Stimulated activated naive CD8-positive, alpha-beta T cell treated with anti-CD3 and anti-CD28 coated beads, Interleukin-15, amount 100 ng/mL, for 72 hours (primary cell): ENCODE measurements around the gene KCNH1.
"Not testable (repeated sequence)": the region's sequence is repeated elsewhere in the genome, so short reads cannot be mapped to it uniquely, and the experiment has no call there.

Source experiments
- ATAC-seq: fragments of 150-1000 bp; cut with Tn5 transposase; 2 replicates; pipeline ENCODE4 v1.10.0; 2021; ENCODE audit warnings: mild to moderate bottlenecking, moderate library complexity
- DNase-seq, 2 donors: peaks; one replicate each; pipeline ENCODE4 v3.0.0; 2021 to 2022
- H3K27ac Mint-ChIP-seq, 2 donors: one replicate each; pipeline ENCODE4 v1.8.0; 2022; ENCODE audit warnings: mild to moderate bottlenecking in 2 of 2, mixed read lengths in 2 of 2, moderate library complexity in 2 of 2
- H3K27me3 Mint-ChIP-seq: one replicate; pipeline ENCODE4 v1.8.0; 2022; ENCODE audit warnings: mixed read lengths
- H3K4me1 Mint-ChIP-seq: one replicate; pipeline ENCODE4 v1.8.0; 2022; ENCODE audit warnings: mild to moderate bottlenecking, mixed read lengths
- H3K4me3 Mint-ChIP-seq, 2 donors: one replicate each; pipeline ENCODE4 v1.8.0; 2022; ENCODE audit warnings: mild to moderate bottlenecking in 2 of 2, mixed read lengths in 2 of 2, moderate library complexity in 1 of 2
- H3K9me3 Mint-ChIP-seq, 2 donors: one replicate each; pipeline ENCODE4 v1.8.0; 2022; ENCODE audit warnings: mixed read lengths in 2 of 2

The KCNH1 gene

GRCh38 chr1:210685295-210685650 is 448.7 kb downstream of the KCNH1 start:
- DNase-seq, result no peak
- no peak overlapping the region for H3K4me3 Mint-ChIP-seq
- no peaks in the 10 kb centered on the region for H3K9me3 Mint-ChIP-seq
- H3K27ac Mint-ChIP-seq, result peak overlapping the region in 1 of 2 donors; percentile 54
- H3K4me1 Mint-ChIP-seq, result peaks cover 36% of the 10 kb centered on the region
- H3K27me3 Mint-ChIP-seq, result no peaks in the 10 kb centered on the region
- no peak for ATAC-seq

- Mint-ChIP-seq H3K27me3 (no peaks in the 10 kb centered on the region), H3K4me3 (no peak overlapping the region), H3K27ac (peak overlapping the region in 1 of 2 donors; percentile 54), H3K9me3 (no peaks in the 10 kb centered on the region), H3K4me1 (peaks cover 36% of the 10 kb centered on the region)
- peak; percentile 70 for ATAC-seq
- peak in 1 of 2 donors; percentile 24 for DNase-seq
Observed at GRCh38 chr1:210684466-210685294, 449.3 kb downstream of the KCNH1 start.

GRCh38 chr1:210683403-210684047 is 450.4 kb downstream of the KCNH1 start:
- H3K9me3 Mint-ChIP-seq, result no peaks in the 10 kb centered on the region
- no peak overlapping the region for H3K27ac Mint-ChIP-seq
- H3K4me1 Mint-ChIP-seq, result peaks cover 30% of the 10 kb centered on the region
- DNase-seq (no peak), ATAC-seq (no peak)
- no peaks in the 10 kb centered on the region for H3K27me3 Mint-ChIP-seq
- no peak overlapping the region for H3K4me3 Mint-ChIP-seq

GRCh38 chr1:210681158-210681557 is 452.8 kb downstream of the KCNH1 start:
- no peak overlapping the region for H3K27ac Mint-ChIP-seq
- ATAC-seq (no peak), DNase-seq (no peak)
- peaks cover 20% of the 10 kb centered on the region for H3K4me1 Mint-ChIP-seq
- H3K9me3 Mint-ChIP-seq, result no peaks in the 10 kb centered on the region
- no peak overlapping the region for H3K4me3 Mint-ChIP-seq
- no peaks in the 10 kb centered on the region for H3K27me3 Mint-ChIP-seq

- no peak for DNase-seq
- H3K27ac Mint-ChIP-seq, result no peak overlapping the region
- H3K9me3 Mint-ChIP-seq, result no peaks in the 10 kb centered on the region
- H3K4me3 Mint-ChIP-seq, result no peak overlapping the region
- no peak for ATAC-seq
- no peaks in the 10 kb centered on the region for H3K27me3 Mint-ChIP-seq
- no peaks in the 10 kb centered on the region for H3K4me1 Mint-ChIP-seq
Observed at GRCh38 chr1:210678306-210678705, 455.6 kb downstream of the KCNH1 start.

- Mint-ChIP-seq H3K27ac (no peak overlapping the region), H3K4me1 (no peaks in the 10 kb centered on the region), H3K4me3 (no peak overlapping the region), H3K27me3 (no peaks in the 10 kb centered on the region), H3K9me3 (no peaks in the 10 kb centered on the region)
- no peak for ATAC-seq
- DNase-seq, result no peak
Observed at GRCh38 chr1:210677533-210677932, 456.4 kb downstream of the KCNH1 start.

DNA sequence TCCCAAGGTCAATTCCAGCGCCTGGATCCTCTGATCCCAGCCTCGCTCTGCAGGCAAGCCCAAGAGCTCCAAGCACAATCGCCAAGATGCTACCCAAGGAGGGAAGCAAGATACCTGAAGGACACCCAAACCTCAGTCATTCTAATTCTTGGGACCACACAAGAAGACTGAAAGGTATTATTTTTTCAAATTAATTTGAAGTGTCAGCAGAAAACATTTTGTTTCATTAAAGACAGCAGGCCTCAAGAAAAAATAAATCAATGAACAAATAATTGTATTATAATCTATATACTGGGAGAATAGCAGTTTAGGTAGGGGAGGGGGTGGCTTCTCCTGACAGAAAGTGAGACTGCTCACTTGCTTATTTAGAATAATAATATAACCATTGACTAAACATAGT is 457.4 kb downstream of the KCNH1 start:
- ATAC-seq (no peak), DNase-seq (no peak)
- no peaks in the 10 kb centered on the region for H3K27me3 Mint-ChIP-seq
- no peak overlapping the region for H3K27ac Mint-ChIP-seq
- H3K4me3 Mint-ChIP-seq, result no peak overlapping the region
- H3K4me1 Mint-ChIP-seq, result no peaks in the 10 kb centered on the region
- H3K9me3 Mint-ChIP-seq, result no peaks in the 10 kb centered on the region

GRCh38 chr1:210674151-210674550 is 459.8 kb downstream of the KCNH1 start:
- ATAC-seq (no peak), DNase-seq (no peak)
- Mint-ChIP-seq H3K9me3 (no peaks in the 10 kb centered on the region), H3K4me1 (no peaks in the 10 kb centered on the region), H3K4me3 (no peak overlapping the region), H3K27ac (no peak overlapping the region), H3K27me3 (no peaks in the 10 kb centered on the region)

DNA sequence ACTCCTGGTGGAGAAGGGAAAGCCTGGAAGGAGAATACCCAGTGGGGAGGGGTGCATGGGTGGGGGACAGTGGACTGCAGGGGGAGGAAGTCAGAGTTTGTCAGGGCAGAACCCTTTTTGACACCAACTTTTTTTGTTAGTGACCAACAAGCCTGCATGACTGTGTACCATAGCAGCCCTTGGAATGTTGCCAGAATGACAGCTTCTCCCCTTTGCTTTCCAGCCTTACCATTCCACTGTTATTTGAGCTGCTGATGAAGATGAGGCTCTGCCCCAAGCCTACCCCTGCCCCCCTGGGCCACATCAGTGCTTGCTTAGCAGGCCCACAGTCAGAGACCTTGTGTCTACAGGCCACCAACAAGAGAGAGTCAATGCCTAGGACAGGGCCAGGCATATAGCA is 464.0 kb downstream of the KCNH1 start:
- Mint-ChIP-seq H3K4me1 (no peaks in the 10 kb centered on the region), H3K9me3 (no peaks in the 10 kb centered on the region), H3K27me3 (no peaks in the 10 kb centered on the region), H3K27ac (no peak overlapping the region), H3K4me3 (no peak overlapping the region)
- ATAC-seq (no peak), DNase-seq (no peak)

DNA sequence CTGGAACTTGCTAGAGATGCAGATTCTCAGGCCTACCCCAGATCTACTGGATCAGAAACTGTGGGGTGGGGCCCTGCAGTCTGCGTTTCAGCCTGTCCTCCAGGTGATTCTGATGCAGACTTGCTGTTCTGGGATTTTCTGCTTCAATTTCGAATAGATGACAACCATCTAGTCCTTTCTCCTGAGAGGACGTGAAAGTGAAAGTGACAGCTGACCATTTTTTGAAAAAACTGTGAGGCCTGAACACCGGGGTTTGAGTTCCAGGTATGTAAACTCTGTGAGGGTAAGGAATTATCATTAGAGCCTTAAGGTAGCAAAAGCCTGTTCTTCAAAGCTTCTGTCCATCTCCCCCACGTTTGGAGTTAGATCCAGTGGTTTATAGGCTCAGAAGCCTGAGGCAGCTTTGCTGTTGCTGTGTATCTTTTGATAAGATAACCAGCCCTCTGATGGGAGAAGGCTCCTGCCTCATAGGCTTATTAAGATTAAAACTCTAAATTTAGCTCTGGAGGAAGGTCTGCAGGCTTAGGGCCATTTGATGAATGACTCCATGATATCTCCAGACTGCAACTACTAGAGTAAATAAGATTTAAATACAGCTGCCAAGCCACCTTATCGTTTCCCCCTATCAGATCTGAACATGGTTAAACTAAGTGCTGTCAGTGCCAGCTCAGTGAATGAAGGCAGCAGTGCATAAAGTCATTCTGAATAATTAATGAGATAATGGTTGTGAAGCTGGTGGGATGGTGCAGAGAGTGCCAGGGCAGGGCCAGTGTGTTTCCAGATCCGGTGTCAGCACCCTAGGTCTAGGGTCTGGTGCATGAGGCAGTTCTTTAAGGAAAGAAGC is 470.0 kb downstream of the KCNH1 start:
- DNase-seq (no peak), ATAC-seq (no peak)
- Mint-ChIP-seq H3K27me3 (no peaks in the 10 kb centered on the region), H3K27ac (no peak overlapping the region), H3K4me3 (no peak overlapping the region), H3K9me3 (no peaks in the 10 kb centered on the region), H3K4me1 (peaks cover 10% of the 10 kb centered on the region)

DNA sequence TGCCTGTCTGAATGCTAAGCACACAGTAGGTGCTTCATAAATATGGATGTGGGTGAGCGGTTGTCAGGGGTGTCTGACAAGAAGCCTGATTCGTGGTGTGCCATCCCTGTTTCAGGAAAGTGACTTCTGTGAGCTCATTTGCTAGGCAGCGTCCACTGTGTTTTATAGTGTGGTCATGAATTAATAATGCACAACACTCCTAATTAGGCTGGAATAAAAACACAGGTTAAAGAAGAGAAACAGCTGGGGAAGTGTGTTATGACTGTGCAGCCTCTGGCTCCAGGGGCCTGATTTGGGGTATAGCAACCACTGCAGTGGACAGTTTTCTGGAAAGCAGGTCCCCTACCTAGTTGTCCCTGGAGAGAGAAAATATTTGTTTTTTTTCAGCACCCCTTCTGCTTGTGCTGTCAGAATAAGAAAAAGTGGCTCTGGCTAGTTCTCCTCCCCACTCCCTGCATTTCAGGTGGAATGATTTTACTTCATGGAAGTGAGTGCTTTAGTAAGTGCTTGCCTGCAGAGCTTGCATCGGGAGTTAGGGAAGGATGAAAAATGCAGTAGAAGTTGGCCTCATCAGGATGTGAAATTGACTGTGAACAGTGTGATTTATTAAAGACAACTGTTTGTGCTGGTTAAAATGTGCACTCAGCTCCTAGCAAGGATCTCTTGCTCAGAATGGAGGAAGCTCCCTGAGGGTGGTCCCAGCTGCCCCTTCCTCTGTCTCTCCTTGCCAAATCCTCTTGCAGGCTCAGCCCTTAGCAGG is 471.5 kb downstream of the KCNH1 start:
- Mint-ChIP-seq H3K27me3 (no peaks in the 10 kb centered on the region), H3K4me3 (no peak overlapping the region), H3K4me1 (peaks cover 10% of the 10 kb centered on the region), H3K9me3 (no peaks in the 10 kb centered on the region), H3K27ac (peak overlapping the region in 1 of 2 donors; percentile 61)
- ATAC-seq, result no peak
- DNase-seq, result no peak

DNA sequence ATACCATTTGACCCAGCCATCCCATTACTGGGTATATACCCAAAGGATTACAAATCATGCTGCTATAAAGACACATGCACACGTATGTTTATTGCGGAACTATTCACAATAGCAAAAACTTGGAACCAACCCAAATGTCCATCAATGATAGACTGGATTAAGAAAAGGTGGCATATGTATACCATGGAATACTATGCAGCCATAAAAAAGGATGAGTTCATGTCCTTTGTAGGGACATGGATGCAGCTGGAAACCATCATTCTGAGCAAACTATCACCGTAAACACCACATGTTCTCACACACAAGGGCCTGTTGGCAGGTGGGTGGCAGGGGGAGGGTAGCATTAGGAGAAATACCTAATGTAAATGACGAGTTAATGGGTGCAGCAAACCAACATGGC is 472.4 kb downstream of the KCNH1 start:
- peaks cover 10% of the 10 kb centered on the region for H3K4me1 Mint-ChIP-seq
- not testable (repeated sequence) for DNase-seq, H3K27ac Mint-ChIP-seq, ATAC-seq, H3K27me3 Mint-ChIP-seq, H3K9me3 Mint-ChIP-seq, H3K4me3 Mint-ChIP-seq

GRCh38 chr1:210657806-210658205 is 476.1 kb downstream of the KCNH1 start:
- DNase-seq (no peak), ATAC-seq (no peak)
- peaks cover under 1% of the 10 kb centered on the region for H3K4me1 Mint-ChIP-seq
- H3K4me3 Mint-ChIP-seq, result no peak overlapping the region
- H3K27ac Mint-ChIP-seq, result no peak overlapping the region
- H3K27me3 Mint-ChIP-seq, result no peaks in the 10 kb centered on the region
- peaks cover 6 to 8% of the 10 kb centered on the region in 2 donors for H3K9me3 Mint-ChIP-seq

- no peak overlapping the region for H3K4me3 Mint-ChIP-seq
- ATAC-seq, result no peak
- no peaks in the 10 kb centered on the region for H3K4me1 Mint-ChIP-seq
- H3K27ac Mint-ChIP-seq, result no peak overlapping the region
- no peaks in the 10 kb centered on the region for H3K27me3 Mint-ChIP-seq
- DNase-seq, result no peak
- peaks cover 6 to 8% of the 10 kb centered on the region in 2 donors for H3K9me3 Mint-ChIP-seq
Observed at GRCh38 chr1:210655511-210655910, 478.4 kb downstream of the KCNH1 start.
